ENCODE results near the gene IL18.

DNA sequence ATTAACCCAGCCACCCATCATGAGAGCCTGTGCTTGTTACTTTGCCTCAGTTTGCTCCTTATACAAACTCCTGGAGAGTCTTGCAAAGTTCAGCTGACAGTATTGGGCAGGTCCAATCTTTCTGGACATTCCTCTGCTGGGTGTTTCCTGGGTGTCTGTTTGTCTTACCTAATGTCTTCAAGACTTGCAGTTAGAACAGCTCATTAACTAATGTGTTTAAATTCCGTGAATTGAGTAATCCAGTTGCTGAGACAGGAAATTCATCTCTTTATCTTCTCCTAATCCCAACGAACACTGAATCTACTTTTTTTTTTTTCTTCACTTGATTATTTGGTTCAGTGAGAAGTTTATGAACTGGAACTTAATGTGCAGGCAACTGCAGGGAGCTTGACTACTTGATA is 32.1 kb upstream of the IL18 start:
- TF ChIP-seq TAF1 (IDR thresholded peaks at IDR 0.05; ENCODE audit: low read depth): no peak
- no peak for TF ChIP-seq FOXM1 (IDR thresholded peaks at IDR 0.05; ENCODE audit: borderline replicate concordance, low read depth)
- no peak for TF ChIP-seq EGR1 (IDR thresholded peaks at IDR 0.05)
- TF ChIP-seq YY1 (IDR thresholded peaks at IDR 0.05; ENCODE audit: low read depth): no peak
- no peak for TF ChIP-seq NFIC (IDR thresholded peaks at IDR 0.05)
- no peak for TF ChIP-seq EP300 (IDR thresholded peaks at IDR 0.05; ENCODE audit: borderline replicate concordance)
- TF ChIP-seq, protein P1, sequence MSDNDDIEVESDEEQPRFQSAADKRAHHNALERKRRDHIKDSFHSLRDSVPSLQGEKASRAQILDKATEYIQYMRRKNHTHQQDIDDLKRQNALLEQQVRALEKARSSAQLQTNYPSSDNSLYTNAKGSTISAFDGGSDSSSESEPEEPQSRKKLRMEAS (IDR thresholded peaks at IDR 0.05): no peak
- TF ChIP-seq, protein P2, sequence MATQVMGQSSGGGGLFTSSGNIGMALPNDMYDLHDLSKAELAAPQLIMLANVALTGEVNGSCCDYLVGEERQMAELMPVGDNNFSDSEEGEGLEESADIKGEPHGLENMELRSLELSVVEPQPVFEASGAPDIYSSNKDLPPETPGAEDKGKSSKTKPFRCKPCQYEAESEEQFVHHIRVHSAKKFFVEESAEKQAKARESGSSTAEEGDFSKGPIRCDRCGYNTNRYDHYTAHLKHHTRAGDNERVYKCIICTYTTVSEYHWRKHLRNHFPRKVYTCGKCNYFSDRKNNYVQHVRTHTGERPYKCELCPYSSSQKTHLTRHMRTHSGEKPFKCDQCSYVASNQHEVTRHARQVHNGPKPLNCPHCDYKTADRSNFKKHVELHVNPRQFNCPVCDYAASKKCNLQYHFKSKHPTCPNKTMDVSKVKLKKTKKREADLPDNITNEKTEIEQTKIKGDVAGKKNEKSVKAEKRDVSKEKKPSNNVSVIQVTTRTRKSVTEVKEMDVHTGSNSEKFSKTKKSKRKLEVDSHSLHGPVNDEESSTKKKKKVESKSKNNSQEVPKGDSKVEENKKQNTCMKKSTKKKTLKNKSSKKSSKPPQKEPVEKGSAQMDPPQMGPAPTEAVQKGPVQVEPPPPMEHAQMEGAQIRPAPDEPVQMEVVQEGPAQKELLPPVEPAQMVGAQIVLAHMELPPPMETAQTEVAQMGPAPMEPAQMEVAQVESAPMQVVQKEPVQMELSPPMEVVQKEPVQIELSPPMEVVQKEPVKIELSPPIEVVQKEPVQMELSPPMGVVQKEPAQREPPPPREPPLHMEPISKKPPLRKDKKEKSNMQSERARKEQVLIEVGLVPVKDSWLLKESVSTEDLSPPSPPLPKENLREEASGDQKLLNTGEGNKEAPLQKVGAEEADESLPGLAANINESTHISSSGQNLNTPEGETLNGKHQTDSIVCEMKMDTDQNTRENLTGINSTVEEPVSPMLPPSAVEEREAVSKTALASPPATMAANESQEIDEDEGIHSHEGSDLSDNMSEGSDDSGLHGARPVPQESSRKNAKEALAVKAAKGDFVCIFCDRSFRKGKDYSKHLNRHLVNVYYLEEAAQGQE (IDR thresholded peaks at IDR 0.05; ENCODE audit: low read depth): no peak
- TF ChIP-seq CEBPB (IDR thresholded peaks at IDR 0.05): no peak
